HEK293T (cell line): ENCODE results near the gene GPD2.

Experiments used
- CTCF ChIA-PET: fragments of 350-600 bp; formaldehyde crosslinking; extraction: SDS; loops from one replicate; lab custom pipeline; 2021; ENCODE audit warnings: antibody characterized with exemption, inconsistent platforms; lab: Yijun Ruan, JAX
- POLR2A ChIA-PET: fragments of 350-600 bp; formaldehyde crosslinking; extraction: SDS; loops from one replicate; lab custom pipeline; 2020; ENCODE audit warnings: antibody characterized with exemption, inconsistent platforms; lab: Yijun Ruan, JAX
- DNase-seq: peaks from one replicate; pipeline ENCODE4 v3.0.0; 2012; ENCODE audit warnings: mixed read lengths; ENCODE audit errors: extremely low spot score
- ARNT ChIP-seq: fragments of 450-650 bp; IDR thresholded peaks from 2 replicates; pipeline ENCODE4 v1.6.1; 2017; ENCODE audit warnings: mild to moderate bottlenecking
- BHLHE40 ChIP-seq: fragments of 450-650 bp; IDR thresholded peaks from 2 replicates; pipeline ENCODE4 v1.6.1; 2016; ENCODE audit warnings: mild to moderate bottlenecking, moderate library complexity, borderline replicate concordance
- CTBP1 ChIP-seq: fragments of 450-650 bp; IDR thresholded peaks from 2 replicates; pipeline ENCODE4 v1.6.1; 2016; ENCODE audit warnings: borderline replicate concordance
- ELF4 ChIP-seq: fragments of 450-650 bp; IDR thresholded peaks from 2 replicates; pipeline ENCODE4 v1.6.1; 2017; ENCODE audit warnings: antibody characterized with exemption
- FOXA1 ChIP-seq: fragments of 450-650 bp; IDR thresholded peaks from 2 replicates; pipeline ENCODE4 v1.6.1; 2016; ENCODE audit warnings: mild to moderate bottlenecking
- FOXK2 ChIP-seq: fragments of 450-650 bp; IDR thresholded peaks from 2 replicates; pipeline ENCODE4 v1.6.1; 2016; ENCODE audit warnings: mild to moderate bottlenecking
- FOXM1 ChIP-seq: fragments of 450-650 bp; IDR thresholded peaks from 2 replicates; pipeline ENCODE4 v1.6.1; 2017; ENCODE audit warnings: mild to moderate bottlenecking, borderline replicate concordance
- HDGF ChIP-seq: fragments of 450-650 bp; IDR thresholded peaks from 2 replicates; pipeline ENCODE4 v1.6.1; 2017; ENCODE audit warnings: antibody characterized with exemption, borderline replicate concordance
- L3MBTL2 ChIP-seq: fragments of 450-650 bp; conservative IDR thresholded peaks from 2 replicates; pipeline ENCODE4 v1.6.1; 2016; ENCODE audit warnings: mild to moderate bottlenecking
- LEF1 ChIP-seq: fragments of 450-650 bp; IDR thresholded peaks from 2 replicates; pipeline ENCODE4 v1.6.1; 2017; ENCODE audit warnings: mild to moderate bottlenecking, borderline replicate concordance
- NFRKB ChIP-seq: fragments of 450-650 bp; IDR thresholded peaks from 2 replicates; pipeline ENCODE4 v1.6.1; 2016; ENCODE audit warnings: mild to moderate bottlenecking, moderate library complexity
- PKNOX1 ChIP-seq: fragments of 450-650 bp; IDR thresholded peaks from 2 replicates; pipeline ENCODE4 v1.6.1; 2016
- SP1 ChIP-seq: fragments of 450-650 bp; IDR thresholded peaks from 2 replicates; pipeline ENCODE4 v1.6.1; 2017
- SUZ12 ChIP-seq: fragments of 450-650 bp; IDR thresholded peaks from 2 replicates; pipeline ENCODE4 v1.6.1; 2016; ENCODE audit warnings: mild to moderate bottlenecking
- TARDBP ChIP-seq: fragments of 450-650 bp; IDR thresholded peaks from 2 replicates; pipeline ENCODE4 v1.6.1; 2016
- ZNF384 ChIP-seq: fragments of 450-650 bp; IDR thresholded peaks from 2 replicates; pipeline ENCODE4 v1.6.1; 2016

GPD2 gene

GRCh38 chr2:156435718-156436496 lies at the start of gene GPD2:
GPD2 (plus strand) TSS chr2:156436379; CDS start chr2:156476106, 39,727 bp downstream.
- POLR2A ChIA-PET: interaction anchor here (1.2 to 1.7 kb wide), 2 partner anchors 8 to 30 kb away, joined by 4 read pairs; no protein-coding TSS in a partner anchor
- DNase-seq: peak; percentile 84
- CTCF ChIA-PET: no interaction called here
- TF ChIP-seq BHLHE40 (no peak), FOXA1 (no peak), NFRKB (no peak), FOXK2 (no peak), CTBP1 (no peak), PKNOX1 (peak; percentile 92), LEF1 (no peak), ELF4 (peak; percentile 59), ZNF384 (no peak), L3MBTL2 (peak; percentile 89), ARNT (no peak), SP1 (no peak), FOXM1 (no peak), SUZ12 (no peak), HDGF (no peak), TARDBP (no peak)

- POLR2A ChIA-PET: no interaction called here
- no peak for DNase-seq
- TF ChIP-seq L3MBTL2 (no peak), SP1 (no peak), ARNT (no peak), BHLHE40 (no peak), HDGF (no peak), ELF4 (no peak), SUZ12 (no peak), CTBP1 (no peak), NFRKB (no peak), ZNF384 (no peak), PKNOX1 (no peak), FOXK2 (no peak), TARDBP (no peak), LEF1 (no peak), FOXM1 (no peak), FOXA1 (no peak)
- CTCF ChIA-PET: no interaction called here
Measured at GRCh38 chr2:156394033-156394741, 42.0 kb upstream of the GPD2 start.

GRCh38 chr2:156396126-156396525 lies 40.1 kb upstream of the GPD2 start:
- TF ChIP-seq FOXM1: no peak
- no peak for TF ChIP-seq FOXA1
- no peak for TF ChIP-seq NFRKB
- no peak for TF ChIP-seq L3MBTL2
- TF ChIP-seq FOXK2: no peak
- TF ChIP-seq ELF4: no peak
- TF ChIP-seq HDGF: no peak
- TF ChIP-seq LEF1: no peak
- no peak for TF ChIP-seq BHLHE40
- no peak for TF ChIP-seq TARDBP
- no peak for TF ChIP-seq SP1
- no peak for TF ChIP-seq PKNOX1
- TF ChIP-seq CTBP1: no peak
- no peak for TF ChIP-seq ARNT
- no peak for TF ChIP-seq ZNF384
- no peak for TF ChIP-seq SUZ12
- ChIA-PET CTCF (interaction anchor here (0.6 kb wide), 2 partner anchors 798 to 1446 kb away, joined by 3 to 6 read pairs; no protein-coding TSS in a partner anchor), POLR2A (interaction anchor here (0.9 kb wide), 1 partner anchor 55 kb away, joined by 4 read pairs; no protein-coding TSS in a partner anchor)
- DNase-seq: no peak

GRCh38 chr2:156397229-156397628 lies 39.0 kb upstream of the GPD2 start:
- ChIA-PET CTCF (no interaction called here), POLR2A (no interaction called here)
- no peak for TF ChIP-seq ZNF384
- no peak for TF ChIP-seq NFRKB
- TF ChIP-seq LEF1: no peak
- no peak for TF ChIP-seq FOXM1
- no peak for TF ChIP-seq ELF4
- TF ChIP-seq FOXK2: no peak
- no peak for DNase-seq

GRCh38 chr2:156398176-156398575 lies 38.0 kb upstream of the GPD2 start:
- CTCF ChIA-PET: no interaction called here
- POLR2A ChIA-PET: no interaction called here
- no peak for DNase-seq
- TF ChIP-seq NFRKB: no peak
- TF ChIP-seq TARDBP: no peak
- TF ChIP-seq LEF1: no peak
- TF ChIP-seq PKNOX1: no peak
- no peak for TF ChIP-seq HDGF
- no peak for TF ChIP-seq ZNF384
- TF ChIP-seq FOXM1: no peak
- TF ChIP-seq L3MBTL2: no peak
- no peak for TF ChIP-seq ELF4
- TF ChIP-seq ARNT: no peak
- TF ChIP-seq FOXA1: no peak
- no peak for TF ChIP-seq SUZ12
- TF ChIP-seq CTBP1: no peak
- no peak for TF ChIP-seq BHLHE40
- TF ChIP-seq FOXK2: no peak
- TF ChIP-seq SP1: no peak
